ENCODE measurements around the gene YPEL4.

DNA sequence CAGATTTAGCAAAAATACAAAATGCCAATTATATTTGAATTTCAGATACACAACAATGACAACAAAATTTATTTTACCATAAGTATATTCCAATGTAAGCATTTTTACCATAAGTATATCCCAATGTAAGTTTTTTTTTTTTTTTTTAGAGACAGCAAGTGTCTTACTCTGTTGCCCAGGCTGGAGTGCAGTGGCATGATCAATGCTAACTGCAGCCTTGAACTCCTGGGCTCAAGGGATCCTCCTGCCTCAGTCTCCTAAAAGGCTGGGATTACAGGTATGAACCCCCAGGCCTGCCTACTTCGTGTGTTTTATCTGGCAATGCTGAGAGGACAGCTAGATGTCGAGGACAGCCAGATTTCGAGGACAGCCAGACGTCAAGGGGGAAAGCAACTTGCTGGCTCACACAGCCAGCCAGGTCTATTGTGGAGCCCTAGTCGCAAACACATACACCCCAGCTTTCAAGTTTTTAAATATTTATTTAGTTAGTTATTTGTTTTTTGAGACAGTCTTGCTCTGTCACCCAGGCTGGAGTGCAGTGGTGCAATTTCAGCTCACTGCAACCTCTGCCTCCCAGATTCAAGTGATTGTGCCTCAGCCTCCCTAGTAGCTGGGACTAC is 53.3 kb downstream of the YPEL4 start:
- TF ChIP-seq EP300 (IDR thresholded peaks at IDR 0.05) (no peak), CTCF (IDR thresholded peaks at IDR 0.05) (no peak), POLR2A (IDR thresholded peaks at IDR 0.05) (no peak)

Data from sigmoid colon (tissue), 4 donors.